ENCODE results near the gene SLC35A5.

- TF ChIP-seq CTCF (IDR thresholded peaks at IDR 0.05; ENCODE audit: control extremely low read depth in 1 of 3, insufficient read depth in 1 of 3, low read depth in 1 of 3, low read length in 3 of 3) (no peak), RXRA (IDR thresholded peaks at IDR 0.05; ENCODE audit: insufficient read depth, low read depth, low read length) (no peak), ZNF274 (IDR thresholded peaks at IDR 0.05; ENCODE audit: borderline replicate concordance, extremely low read depth, low read length) (no peak), EP300 (IDR thresholded peaks at IDR 0.05; ENCODE audit: borderline replicate concordance in 1 of 2, low read depth in 2 of 2, low read length in 2 of 2) (no peak), JUND (IDR thresholded peaks at IDR 0.05; ENCODE audit: low read length) (no peak), NRF1 (IDR thresholded peaks at IDR 0.05; ENCODE audit: low read depth, low read length) (no peak), SUZ12 (IDR thresholded peaks at IDR 0.05; ENCODE audit: low read length) (no peak), CBX8 (IDR thresholded peaks at IDR 0.05; ENCODE audit: borderline replicate concordance, low read depth, low read length) (no peak), RFX5 (IDR thresholded peaks at IDR 0.05; ENCODE audit: borderline replicate concordance, low read depth, low read length) (no peak), RAD21 (IDR thresholded peaks at IDR 0.05 in 1 of 2, conservative IDR thresholded peaks at IDR 0.05 in 1 of 2; ENCODE audit: low read depth in 2 of 2, low read length in 2 of 2) (no peak), YY1 (IDR thresholded peaks at IDR 0.05; ENCODE audit: low read depth, low read length) (no peak), EGR1 (IDR thresholded peaks at IDR 0.05; ENCODE audit: borderline replicate concordance, low read depth, low read length) (no peak)
These were observed 33.0 kb downstream of the SLC35A5 start for GRCh38 chr3:112594856-112595255.
